NCI-H1092 (cell line): Measurements from ENCODE around the gene MRFAP1.
A peak's percentile ranks its signal among the peaks of the same experiment; 100 is the strongest.

ENCODE experiments used
- DNase-seq: peaks from one replicate; lab custom pipeline; 2025; lab: John Stamatoyannopoulos, UW

Gene MRFAP1

DNA sequence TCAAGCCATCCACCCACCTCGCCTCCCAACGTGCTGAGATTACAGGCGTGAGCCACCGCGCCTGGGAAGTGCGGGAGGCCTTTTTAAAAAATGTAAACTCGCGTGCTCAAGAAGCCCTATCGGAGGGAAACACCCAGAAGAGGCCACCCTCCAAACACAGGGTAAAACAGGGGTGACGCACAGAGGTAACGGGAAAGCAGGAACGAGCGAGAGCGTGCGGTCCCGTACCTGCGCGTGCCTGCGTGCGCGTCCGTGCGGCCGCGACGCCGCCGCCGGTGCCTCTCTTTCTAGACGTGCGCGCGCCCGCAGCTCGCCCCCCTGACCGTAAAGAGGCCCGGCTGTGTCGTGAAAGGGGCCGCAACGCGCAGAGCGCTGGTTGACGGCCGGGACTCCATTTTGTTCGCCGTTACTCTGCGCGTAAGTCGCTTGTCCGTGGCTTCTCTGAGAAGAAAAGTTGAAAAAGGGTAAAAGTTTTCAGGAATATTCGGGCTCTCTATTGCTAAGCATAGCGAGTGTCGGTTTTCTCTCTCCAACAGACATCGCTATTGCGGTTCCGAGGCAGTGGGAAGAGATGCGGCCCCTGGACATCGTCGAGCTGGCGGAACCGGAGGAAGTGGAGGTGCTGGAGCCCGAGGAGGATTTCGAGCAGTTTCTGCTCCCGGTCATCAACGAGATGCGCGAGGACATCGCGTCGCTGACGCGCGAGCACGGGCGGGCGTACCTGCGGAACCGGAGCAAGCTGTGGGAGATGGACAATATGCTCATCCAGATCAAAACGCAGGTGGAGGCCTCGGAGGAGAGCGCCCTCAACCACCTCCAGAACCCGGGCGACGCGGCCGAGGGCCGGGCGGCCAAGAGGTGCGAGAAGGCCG lies at the start of gene MRFAP1:
Gene MRFAP1, plus strand, starts transcription at position 394 of the 872 bp plus-strand sequence. Its CDS starts 178 bp downstream, at position 572.
- DNase-seq: peak; percentile 93

DNA sequence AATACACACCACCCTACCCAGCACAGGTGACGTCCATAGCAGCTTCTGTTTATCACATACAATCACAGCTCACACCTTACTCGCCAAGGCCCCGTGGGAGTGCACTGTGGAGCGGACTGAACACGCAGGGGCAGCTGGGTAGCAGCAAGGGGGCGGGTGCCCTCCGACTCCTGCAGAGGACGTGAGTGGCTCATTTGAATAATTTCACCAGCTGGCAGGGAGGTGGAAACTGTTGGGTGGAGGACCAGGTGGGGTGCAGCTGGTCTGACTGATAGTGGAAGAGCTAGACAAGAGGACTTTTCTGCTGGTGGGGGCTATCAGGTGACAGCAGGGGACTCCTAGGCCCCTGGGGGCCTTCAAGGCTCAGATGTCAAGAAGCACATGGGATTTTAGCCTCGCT lies 49.2 kb upstream of the MRFAP1 start:
- no peak for DNase-seq

DNA sequence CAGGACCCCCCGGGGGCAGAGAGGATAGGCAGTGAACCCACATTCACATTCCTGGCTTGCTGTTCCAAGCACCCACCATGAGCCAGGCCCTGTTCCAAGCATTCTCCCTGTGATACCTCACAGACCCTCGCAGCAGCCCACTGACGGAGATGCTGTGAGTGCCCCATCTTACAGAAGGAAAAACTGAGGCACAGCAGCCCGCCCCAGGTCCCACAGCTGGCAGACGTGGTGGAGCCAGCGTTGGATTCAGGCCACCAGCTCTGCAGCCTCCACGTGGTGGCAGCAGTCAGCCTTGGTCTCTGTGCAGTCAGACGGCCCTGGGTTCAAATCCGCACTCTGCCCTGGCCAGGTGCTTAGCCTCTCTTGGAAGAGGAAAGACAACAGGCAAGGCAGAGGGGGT lies 48.7 kb upstream of the MRFAP1 start:
- no peak for DNase-seq

DNA sequence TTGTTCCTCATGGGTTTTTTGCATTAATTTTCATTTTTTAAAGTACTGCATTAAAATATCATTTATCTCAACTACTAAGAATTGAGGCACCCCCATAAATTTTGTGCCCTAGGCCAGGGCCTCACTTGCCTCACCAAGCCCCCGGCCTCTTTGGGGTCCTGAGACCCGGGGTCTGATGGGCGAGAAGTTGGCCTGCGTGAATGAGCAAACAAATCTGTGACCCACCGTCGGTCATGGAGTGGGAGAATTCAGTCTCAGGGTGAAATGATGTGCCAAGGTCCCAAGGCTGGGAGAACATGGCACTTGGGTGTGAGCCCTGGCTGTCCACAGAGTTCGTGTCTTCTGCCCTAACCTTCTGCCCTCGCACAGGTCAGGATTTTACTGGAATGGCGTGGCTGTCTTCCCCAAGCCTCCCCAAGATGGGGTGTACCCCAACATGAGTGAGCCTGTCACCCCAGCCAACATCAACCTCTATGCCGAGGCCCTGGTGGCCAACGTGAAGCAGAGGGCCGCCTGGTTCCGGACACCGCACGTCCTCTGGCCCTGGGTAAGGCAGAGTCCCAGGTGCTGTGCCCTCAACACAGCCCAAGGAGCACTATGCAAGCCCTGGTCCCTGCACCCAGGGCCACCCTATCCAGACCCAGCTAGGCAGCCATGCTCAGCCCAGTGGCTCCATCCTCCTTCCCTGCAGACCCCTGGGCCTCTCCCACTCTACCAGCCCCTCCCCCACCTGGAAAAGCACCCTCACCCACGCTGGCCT lies 47.5 kb upstream of the MRFAP1 start:
- DNase-seq: no peak

DNA sequence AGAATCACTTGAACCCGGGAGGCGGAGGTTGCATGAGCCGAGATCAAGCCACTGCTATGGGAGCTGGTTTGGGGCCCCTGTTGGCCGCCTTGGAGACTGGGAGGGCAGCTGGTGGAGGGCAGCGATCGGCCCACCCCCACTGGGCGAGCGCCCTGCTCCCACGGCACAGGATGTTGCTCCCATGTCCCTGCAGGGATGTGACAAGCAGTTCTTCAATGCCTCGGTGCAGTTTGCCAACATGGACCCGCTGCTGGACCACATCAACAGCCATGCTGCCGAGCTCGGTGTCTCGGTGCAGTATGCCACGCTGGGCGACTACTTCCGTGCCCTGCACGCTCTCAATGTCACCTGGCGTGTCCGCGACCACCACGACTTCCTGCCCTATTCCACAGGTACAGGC lies 46.1 kb upstream of the MRFAP1 start:
- DNase-seq: no peak

DNA sequence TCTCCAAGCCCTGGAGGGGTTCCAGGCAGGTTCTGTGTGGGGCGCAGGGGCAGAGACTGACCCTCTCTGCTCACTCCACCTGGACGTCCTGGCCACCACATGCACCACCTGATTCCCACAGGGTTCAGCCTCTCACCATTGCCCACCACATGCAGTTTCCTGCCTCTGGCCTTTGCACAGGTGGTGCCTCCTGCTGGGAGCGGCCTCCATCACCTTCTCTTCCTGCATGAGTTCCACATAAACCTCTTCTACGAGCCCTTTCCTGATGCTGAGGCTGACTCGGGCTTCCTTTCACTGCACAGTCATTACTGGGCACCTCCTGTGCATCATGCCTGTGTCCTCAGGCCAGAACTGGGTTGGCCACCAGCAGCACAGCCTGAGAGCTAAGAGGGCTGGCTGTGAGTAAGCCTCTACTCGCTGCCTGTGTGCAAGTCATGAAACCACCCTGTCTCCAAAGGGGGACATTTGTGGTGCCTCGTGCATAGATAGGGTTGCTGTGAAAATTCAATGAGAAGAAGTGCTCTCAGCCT lies 45.6 kb upstream of the MRFAP1 start:
- no peak for DNase-seq

DNA sequence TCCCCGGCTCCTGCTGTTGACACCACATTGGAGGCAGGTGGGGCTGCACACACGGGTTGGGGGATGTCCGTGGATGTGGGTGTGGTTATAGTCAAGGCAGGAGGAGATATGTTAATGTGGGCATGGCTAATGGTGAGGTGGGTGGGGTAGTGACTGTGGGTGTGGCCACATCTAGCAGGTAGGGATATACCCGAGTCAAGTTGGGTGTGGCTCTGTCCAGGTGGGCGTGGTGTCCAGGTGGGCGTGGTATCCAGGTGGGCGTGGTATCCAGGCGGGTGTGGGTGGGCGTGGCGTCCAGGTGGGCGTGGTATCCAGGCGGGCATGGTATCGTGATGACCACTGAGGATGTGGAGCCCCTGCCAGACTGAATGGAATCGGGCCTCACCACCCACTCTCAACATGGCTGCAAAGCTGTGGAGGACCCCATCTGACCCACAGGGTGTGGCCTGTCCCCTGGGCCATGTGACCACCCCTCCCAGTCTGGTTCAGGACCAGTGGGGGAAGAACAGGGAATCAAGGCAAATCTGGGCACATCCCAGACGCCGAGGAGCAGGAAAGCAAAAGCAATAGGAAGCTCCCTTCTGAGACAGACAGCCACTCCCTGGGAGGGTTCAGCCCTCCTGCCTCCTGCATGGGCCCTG lies 44.5 kb upstream of the MRFAP1 start:
- no peak for DNase-seq

DNA sequence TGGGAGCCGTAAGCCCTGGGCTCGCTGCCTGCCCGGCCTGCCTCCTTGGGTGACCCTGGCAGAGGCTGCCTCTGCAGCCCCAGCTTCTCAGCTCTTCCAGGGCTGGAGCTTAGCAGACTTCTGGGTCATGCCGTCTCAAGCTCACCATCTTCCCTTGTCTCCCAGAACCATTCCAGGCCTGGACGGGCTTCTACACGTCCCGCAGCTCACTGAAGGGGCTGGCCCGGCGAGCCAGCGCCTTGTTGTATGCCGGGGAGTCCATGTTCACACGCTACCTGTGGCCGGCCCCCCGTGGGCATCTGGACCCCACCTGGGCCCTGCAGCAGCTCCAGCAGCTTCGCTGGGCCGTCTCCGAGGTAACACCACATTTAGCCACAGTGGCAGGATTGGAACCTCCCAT lies 43.5 kb upstream of the MRFAP1 start:
- no peak for DNase-seq

DNA sequence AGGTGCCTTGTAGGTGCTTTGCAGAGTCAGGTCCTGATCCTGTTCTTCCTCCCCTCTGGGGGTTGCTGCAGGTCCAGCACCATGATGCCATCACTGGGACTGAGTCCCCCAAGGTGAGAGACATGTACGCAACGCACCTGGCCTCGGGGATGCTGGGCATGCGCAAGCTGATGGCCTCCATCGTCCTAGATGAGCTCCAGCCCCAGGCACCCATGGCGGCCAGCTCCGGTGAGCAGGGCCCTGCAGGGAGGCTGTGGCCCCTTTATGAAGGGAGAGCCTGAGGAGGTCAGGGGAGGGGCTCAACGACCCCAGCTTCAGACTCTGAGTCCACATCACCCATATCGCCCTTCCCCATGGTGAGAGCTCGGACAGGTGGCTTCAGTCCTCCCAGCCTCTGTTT lies 42.4 kb upstream of the MRFAP1 start:
- DNase-seq: no peak

DNA sequence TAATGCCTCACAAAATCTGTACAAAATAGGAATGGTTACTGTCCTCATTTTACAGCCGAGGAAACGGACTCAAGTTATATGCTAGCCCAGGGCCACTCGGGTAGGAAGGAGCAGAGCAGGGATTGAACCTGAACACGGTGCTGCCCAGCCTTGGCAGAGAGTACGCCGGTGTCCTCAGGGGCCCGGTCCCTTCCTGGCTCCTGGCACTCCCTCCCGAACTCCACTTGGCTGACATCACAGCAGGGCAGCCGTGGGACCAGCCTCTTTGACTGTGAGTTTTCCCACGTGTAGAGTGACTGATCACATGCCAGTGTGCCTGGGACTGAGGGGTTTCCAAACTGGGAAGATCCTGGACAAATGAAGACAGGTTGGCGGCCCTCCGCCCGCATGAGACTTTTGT lies 41.8 kb upstream of the MRFAP1 start:
- DNase-seq: no peak

DNA sequence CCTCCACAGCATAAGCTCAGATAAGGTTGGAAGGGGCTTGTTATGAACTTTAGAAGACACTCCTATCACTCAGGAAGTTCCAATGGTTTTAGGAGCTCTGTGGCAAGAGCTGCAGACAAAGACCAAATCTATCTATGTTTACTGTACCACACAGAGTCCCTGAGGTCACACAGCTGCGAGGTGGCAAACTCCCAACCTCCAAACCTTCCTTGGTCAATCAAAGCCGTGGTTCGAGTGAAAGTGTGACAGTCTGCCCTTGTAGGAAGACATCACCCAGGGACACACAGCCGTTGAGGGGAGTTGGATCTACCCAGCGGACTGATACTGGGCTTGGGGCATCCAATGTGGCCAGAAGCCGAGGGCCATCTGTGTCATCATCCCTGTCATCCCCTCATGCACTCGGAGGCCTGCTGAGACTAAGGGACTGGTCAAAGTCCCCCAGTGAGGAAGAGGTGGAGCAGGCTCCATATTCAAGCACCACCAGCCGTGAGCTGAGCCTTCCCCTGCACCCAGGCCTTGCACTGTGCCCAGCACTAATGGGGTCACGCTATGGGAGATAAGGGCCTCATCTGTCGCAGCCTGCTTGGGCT lies 38.7 kb upstream of the MRFAP1 start:
- DNase-seq: no peak

DNA sequence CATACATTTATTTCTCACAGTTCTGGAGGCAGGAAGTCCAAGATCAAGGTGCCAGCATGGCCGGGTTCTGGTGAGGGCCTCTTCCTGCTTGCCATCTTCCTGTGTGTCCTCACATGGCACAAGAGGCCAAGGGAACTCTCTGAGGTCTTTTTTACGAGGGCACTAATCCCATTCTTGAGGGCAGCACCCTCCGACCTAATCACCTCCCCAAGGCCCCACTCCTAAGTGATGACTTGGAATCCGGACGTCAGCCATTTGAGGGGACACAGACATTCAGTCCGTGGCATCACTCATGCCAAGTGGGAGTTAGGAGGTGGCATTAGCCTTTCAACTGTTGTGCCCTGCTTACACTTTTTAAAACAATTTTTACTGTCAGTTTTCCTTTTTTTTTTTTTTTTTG lies 38.2 kb upstream of the MRFAP1 start:
- no peak for DNase-seq

DNA sequence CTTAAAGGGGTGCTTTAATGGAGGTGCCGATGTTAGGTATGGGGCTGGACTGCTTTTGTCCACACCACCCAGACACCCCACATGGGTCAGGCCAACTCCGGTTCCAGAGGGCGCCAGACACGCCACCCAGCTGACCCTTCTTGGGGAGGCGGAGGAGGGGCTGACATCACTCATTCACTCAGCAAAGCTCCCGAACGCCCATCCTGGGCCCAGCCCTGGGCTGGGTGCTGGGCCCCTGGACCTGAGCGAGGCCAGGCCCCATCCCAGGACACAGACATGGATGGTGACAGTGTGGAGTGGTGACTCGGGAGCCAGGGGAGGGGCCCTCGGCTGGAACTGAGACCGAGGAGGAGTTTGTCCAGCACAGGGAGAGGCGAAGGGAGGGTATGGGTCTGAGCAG lies 37.4 kb upstream of the MRFAP1 start:
- no peak for DNase-seq

DNA sequence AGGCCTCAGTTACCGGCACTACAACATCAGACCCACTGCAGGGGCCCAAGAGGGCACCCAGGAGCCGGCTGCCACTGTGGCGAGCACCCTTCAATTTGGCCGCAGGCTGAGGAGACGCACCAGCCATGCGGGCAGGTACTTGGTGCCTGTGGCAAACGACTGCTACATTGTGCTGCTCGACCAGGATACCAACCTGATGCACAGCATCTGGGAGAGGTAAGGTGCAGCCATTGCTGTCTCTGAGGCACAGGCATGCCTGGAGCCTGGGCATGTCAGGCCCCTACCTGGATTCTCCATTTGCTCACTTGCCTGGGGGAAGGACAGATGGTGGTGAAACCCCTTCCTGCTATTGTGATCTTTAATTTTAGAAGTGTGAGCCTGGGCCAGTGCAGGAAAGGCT lies 35.4 kb upstream of the MRFAP1 start:
- no peak for DNase-seq

DNA sequence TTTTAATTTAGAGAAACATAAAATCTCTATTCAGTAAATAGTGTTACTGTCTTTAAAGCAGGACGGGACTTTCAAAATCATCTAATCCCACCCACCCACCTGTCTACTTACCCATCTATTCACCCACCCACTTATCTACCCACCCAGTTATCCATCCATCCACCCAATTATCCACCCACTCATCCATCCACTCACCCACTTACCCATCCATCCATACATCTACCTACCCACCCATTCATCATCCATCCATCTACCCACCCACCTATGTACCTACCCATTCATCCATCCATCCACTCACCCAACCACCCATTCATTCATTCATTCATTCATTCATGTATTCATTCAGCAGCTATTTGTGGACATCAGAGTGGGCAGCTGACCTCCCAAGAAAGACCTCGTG lies 34.9 kb upstream of the MRFAP1 start:
- DNase-seq: no peak

DNA sequence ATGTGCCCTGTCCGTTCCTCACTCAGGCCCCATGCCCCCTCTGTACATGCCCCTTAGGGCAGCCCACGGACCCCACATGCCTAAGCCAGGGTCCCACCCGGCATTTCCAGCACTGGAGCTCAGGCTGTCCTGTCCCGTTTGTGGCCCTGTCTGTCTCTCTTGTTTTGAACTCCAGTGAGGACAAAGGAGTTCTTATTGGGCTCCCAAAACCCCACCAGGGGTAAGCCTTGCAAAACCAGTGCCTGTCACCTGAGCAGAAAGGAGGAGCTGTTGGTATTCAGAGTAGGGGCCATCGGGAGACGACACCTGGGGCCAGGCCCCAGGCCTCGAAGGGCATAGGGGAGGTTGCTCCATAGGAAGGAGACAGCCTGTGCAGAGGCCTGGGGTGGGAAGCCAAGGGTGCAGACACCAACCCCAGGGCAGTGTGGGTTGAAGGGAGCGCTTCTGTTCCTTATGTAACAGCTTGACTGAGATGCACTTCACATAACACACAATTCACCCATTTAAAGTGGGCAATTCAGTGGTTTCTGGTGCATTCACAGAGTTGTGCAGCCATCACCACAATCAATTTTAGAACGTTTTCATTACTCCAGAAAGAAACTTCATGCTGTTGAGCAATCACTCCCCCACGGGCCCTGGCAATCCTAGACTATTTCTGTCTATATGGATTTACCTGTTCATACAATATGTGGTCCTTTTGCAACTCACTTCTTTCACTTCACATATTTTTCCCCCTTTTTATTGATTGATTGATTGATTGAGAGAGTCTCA lies 33.8 kb upstream of the MRFAP1 start:
- DNase-seq: no peak

DNA sequence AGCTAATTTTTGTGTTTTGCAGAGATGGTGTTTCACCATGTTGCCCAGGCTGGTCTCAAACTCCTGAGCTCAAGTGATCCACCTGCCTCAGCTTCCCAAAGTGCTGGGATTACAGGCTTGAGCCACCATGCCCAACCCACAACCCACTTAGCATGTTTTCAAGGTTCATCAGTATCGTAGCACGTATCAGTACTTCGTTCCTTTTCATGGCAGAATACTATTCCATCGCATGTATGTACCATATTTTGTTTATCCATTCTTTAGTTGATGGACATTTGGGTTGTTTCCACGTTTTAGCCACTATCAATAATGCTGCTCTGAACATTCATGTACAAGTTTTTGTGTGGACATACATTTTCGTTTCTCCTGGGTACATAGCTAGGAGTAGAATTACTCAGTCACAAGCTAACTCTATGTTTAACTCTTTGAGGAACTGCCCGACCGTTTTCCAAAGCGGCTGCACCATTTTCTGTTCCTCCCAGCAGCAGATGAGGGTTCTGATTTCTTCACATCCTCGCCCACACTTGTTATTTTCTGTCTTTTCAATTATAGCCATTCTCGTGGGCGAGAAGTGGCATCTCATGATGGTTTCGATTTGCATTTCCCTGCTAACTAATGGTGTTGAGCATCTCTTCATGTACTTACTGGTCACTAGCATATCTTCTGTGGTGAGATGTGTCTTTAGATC lies 33.0 kb upstream of the MRFAP1 start:
- no peak for DNase-seq

DNA sequence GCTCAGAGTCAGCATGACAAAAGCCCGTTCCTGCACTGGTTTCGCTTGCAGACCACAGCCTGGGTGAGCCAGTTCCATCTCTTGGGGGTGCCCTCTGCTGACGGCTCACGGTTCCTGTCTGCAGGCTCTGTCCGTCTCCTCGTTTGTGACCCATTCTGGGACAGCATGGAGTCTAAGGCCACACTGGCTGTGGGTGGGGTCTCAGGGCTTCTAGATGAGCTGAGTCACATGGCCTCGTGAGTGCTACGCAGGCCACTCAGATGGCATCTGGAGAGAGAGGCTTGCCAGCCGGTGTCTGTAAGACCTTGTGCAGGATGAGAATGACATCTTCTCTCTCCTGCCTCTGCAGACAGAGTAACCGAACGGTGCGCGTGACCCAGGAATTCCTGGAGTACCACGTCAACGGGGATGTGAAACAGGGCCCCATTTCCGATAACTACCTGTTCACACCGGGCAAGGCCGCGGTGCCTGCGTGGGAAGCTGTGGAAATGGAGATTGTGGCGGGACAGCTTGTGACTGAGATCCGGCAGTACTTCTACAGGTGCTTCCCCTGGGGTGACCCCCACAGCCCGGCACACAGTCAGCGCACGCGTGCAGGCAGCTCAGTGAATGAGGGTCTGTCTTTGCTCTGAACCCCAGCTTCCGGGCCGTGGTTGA lies 31.6 kb upstream of the MRFAP1 start:
- no peak for DNase-seq

DNA sequence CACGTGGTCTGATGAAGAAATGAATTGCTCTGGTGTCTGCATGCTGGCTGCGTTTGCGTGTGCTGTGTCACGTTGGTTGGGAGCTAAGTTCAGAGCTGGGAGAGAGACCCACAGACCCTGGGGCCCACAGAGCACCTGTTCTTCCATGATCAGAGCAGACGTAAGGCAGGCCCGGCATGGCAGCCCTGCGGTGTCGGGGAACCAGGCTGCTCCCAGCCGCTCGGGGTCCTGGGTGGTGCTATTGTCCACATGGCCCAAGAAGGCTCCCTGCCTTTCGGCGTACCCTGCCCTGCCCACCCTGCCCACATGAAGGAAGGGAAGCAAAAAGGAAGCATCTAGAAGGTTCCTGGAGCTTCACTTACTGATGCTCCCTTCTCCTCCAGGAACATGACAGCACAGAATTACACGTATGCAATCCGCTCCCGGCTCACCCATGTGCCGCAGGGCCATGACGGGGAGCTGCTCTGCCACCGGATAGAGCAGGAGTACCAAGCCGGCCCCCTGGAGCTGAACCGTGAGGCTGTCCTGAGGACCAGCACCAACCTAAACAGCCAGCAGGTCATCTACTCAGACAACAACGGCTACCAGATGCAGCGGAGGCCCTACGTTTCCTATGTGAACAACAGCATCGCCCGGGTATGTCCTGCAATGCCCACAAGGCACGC lies 30.9 kb upstream of the MRFAP1 start:
- DNase-seq: no peak
